T-helper 22 cell (primary cell): ENCODE measurements around the gene CTSZ.
"Not testable (repeated sequence)": the region's sequence is repeated elsewhere in the genome, so short reads cannot be mapped to it uniquely, and the experiment has no call there.

Experiments
- DNase-seq: peaks from one replicate; pipeline ENCODE4 v3.0.0-alpha.2; 2020; ENCODE audit warnings: low read depth

CTSZ gene

GRCh38 chr20:59013031-59013951, 6.2 kb upstream of the CTSZ start:
- no peak for DNase-seq

GRCh38 chr20:59011874-59012157, 4.8 kb upstream of the CTSZ start:
- DNase-seq: not testable (repeated sequence)

- no peak for DNase-seq
Measured at GRCh38 chr20:59010995-59011873, 4.2 kb upstream of the CTSZ start.

- DNase-seq: no peak
Measured at GRCh38 chr20:59010321-59010994, 3.4 kb upstream of the CTSZ start.

DNA sequence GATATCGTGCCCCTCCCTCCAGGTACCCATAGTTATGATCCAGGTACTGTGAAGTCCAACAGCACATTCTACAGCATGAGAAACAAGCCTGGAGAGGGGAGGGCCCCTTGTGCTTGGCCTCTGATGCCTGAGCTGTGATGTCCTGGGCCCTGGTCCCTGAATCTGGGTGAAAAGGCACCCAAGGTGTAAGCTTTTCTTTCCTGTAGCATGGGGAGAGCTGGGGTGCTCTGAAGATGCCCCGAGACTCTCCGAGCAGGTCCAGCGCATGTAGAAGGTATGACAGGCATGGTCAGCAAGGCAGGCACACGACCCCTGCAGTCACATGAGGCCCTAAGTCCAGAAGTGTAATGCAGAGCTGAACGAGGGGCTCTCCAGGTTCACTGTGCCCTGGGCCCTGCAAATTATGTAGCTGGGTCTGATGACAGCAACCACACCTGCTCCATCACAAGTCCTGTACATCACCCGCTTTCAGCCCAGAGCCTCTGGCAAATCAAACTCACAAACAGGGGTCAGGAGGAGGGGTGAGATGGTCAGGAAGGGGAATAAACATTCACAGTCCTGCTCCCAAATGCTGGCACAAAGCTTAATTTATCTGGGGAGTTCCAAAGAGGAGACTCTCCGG, 1.8 kb upstream of the CTSZ start:
- DNase-seq: no peak

GRCh38 chr20:59007665-59008511, 834 bp upstream of the CTSZ start:
- no peak for DNase-seq

- no peak for DNase-seq
Measured at GRCh38 chr20:59006167-59006863, 739 bp downstream of the CTSZ start.

DNA sequence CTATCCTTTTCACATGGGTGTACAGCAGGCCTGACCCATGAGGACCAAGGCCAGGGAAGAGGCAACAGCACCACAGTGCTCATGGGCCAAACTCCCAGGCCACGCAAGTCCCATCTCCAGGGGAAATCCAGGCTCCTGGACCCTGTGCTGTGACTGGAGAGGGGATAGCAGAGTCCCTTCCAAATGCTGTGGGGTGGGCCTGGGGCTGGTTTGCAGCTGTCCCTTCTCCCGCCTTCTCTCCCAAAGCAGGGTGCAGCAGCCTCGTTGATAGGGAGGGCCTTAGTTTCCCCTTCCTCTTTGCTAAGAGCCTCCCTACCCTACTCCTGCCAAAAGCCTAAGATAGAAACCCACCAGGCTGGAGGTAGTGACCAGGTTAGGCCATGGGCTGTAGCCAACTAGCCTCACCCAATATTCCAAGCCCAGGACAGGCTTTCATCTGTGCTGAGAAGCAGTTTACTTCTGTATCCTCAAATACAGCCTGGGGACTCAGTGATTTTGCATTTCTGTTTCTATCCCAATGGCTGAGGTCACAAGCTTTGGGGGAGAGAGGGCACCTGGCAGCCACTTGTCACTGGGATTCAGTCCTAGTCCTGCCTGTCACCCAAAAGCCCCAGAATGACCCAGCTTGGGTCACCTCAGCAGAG, 1.4 kb downstream of the CTSZ start:
- DNase-seq: no peak

DNA sequence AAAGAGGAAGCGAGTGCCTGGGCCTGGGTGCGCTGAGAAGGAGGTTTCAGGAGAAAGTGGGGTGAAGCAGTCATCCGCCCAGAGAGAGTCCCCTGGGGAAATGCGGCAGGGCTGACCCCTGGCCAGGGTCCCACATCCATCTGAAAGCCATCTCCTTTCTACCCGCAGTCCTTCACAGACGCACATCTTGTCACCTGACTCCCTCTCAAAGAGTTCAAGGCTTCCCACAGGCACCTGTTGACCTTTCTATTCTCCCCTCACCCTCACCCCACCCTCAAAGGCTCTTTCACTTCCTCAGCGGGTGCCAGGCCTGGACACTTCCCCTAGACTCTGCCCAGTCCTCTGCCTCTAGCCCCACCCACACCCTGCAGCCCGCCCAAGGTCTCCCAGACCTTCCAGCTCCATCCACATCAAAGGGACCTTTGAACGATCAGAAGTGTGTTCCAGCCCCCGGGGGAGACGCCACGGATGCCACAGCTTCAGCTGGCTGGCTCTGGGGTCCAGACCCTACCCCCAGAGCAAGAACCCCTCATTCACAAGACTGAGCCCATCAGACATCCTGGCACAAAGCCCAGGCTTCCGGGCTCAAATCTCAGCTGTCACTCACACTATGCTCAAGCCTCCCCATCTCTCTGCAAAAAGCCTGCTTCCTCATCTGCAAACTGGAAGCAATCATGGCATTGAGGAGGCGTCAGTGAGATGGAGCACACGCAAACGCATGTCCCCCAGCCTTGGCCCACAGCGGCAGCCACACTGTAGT, 2.1 kb downstream of the CTSZ start:
- DNase-seq: peak; percentile 18

- DNase-seq: peak; percentile 47
Measured at GRCh38 chr20:59004493-59004762, 2.6 kb downstream of the CTSZ start.

DNA sequence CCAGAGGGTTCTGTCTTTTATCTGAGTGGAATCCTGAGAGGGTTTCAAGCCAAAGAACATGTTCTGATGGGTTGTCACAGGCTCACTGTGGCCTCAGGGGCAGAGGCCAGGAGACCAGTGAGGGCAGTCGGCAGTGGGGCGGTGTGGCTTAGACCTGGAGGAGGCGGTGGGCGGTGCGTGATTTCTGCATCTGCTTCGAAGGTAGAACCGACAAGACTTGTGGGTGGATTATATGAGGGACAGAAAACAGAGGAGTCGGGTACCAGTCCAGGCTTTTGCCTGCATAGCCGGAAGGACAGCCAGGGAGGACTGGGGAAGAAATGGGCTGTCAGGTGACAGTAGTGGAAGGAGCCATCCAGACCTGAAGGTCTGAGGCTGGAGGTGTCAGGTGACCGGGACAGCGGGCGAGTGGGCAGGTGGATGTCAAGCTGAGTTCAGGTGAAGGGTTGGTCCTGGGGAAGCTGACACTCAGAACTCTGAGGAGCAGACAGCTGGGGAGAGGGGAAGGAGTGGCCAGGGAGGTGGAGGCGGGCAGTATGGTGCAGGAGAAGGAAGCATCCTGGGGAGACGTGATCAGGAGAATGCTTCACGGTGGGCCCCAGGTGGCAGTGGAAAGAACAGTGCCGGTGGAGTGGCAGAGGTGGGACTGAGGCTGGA, 3.1 kb downstream of the CTSZ start:
- DNase-seq: no peak

- no peak for DNase-seq
Measured at GRCh38 chr20:59002874-59003399, 4.1 kb downstream of the CTSZ start.

DNA sequence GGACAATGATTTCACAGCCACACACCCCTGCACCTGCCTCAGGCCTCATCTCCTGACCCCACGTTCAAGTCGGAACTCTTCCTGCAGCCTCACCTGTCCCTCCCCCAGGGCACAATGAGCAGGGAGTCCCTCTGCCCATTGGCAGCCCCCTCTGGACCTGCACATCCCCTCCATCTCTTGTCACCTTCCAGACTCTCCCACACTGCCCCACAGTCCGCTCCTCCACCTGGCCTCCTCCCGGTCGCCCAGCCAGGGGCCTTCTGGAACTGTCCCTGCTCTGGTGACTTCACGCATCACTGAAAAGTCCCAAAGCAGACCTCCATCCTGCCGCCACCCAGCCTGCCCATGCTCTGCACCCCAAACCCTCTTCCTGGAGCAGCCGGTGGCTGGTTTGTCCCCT, 4.7 kb downstream of the CTSZ start:
- DNase-seq: no peak

DNA sequence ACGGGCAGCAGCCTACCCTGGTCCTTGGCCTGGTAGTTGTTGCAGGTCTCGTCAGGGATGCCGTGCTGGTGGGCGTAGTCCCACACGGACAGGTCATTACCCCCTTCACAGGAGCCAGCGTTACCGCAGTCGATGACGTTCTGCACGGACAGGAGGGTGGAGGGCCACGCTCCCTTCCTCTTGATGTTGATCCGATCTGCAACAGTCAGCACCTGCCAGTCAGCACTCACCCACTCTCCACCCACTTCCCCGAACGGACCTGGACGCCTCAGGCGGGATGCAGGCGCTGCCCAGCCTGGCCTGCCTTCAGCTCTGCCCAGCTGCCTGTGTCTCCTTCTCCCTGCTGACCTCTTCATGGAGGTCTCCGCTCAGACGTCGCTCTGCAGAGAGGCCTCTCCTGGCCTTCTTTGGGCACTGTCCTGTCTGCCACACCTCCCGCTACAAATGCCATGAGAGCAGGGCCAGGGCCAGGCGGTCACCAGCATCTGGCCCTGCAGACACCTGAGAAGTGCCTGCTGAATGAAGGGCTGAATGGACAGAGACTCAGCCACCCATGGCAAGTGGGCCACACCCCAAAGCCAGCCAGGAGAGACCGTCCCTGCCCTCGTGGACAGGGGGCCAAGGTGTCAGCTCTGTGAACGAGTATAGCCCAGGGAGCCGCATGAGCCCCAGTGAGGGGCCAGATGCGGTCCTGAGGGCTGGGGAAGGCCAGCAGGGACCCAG, 5.4 kb downstream of the CTSZ start:
- no peak for DNase-seq

DNA sequence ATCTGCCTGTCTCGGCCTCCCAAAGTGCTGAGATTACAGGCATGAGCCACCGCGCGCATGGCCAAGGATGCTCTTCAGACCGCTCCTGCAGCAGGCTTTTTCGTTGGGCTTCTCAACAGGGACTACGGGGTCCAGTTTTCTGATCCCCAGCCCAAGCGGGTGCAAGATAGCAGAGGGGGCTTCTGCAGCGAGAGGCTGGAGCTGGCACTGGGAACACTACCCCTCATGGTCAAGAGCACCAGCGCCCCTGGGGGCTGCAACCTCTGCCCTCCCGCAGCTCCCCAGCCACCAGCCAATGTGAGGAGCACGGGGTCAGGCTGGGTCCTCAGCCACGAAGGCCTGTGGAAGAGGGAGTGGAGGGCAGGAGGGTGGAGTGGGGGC, 6.0 kb downstream of the CTSZ start:
- no peak for DNase-seq

- DNase-seq: no peak
Measured at GRCh38 chr20:59000326-59000725, 6.7 kb downstream of the CTSZ start.

GRCh38 chr20:58998656-58999055, 8.4 kb downstream of the CTSZ start:
- DNase-seq: no peak

- no peak for DNase-seq
Measured at GRCh38 chr20:58997141-58997770, 9.8 kb downstream of the CTSZ start.
